HFFc6 (cell line): Measurements from ENCODE around the gene MRPL50. TPM values are rescaled to one million over a fixed set of nuclear protein-coding genes. Genes with fewer than 3 reads are reported as not detected.
A peak's percentile ranks its signal among the peaks of the same experiment; 100 is the strongest.

ENCODE experiments used
- DNase-seq: peaks from one replicate; pipeline ENCODE4 v3.0.0-alpha.2; 2018
- H3K27ac Mint-ChIP-seq: 2 replicates; pipeline ENCODE4 v1.8.0; 2020; ENCODE audit warnings: mild to moderate bottlenecking, mixed read lengths
- H3K27me3 Mint-ChIP-seq: 2 replicates; pipeline ENCODE4 v1.8.0; 2021; ENCODE audit warnings: mild to moderate bottlenecking, moderate library complexity, mixed read lengths; ENCODE audit not compliant: insufficient read depth
- H3K36me3 Mint-ChIP-seq: 2 replicates; pipeline ENCODE4 v1.8.0; 2021; ENCODE audit warnings: low read depth, mixed read lengths
- H3K4me1 Mint-ChIP-seq: 2 replicates; pipeline ENCODE4 v1.8.0; 2020; ENCODE audit warnings: low read depth, mixed read lengths
- H3K4me3 Mint-ChIP-seq: 2 replicates; pipeline ENCODE4 v1.8.0; 2020; ENCODE audit warnings: mild to moderate bottlenecking, moderate library complexity, mixed read lengths
- H3K9me3 Mint-ChIP-seq: 2 replicates; pipeline ENCODE4 v1.8.0; 2020; ENCODE audit warnings: mild to moderate bottlenecking, mixed read lengths
- CTCF ChIP-seq: fragments of 200-600 bp; sonication (generic); IDR thresholded peaks from 2 replicates; pipeline ENCODE4 v1.5.0; 2021; ENCODE audit warnings: antibody characterized with exemption, mild to moderate bottlenecking
- total RNA-seq, 6 experiments: library from RNA; stranded (reverse); fragmentation: NEBNext Ultra II Directional; extraction: Animal tissue kit (Norgen Biotek cat#: 25700); gene quantifications; 2 replicates in 1 of 6; 3 replicates in 5 of 6; pipeline ENCODE4 v1.2.3, GENCODE V29; 2021

MRPL50 gene
- total RNA-seq, 6 experiments from 2014 or later: 9.6 to 11.2 (median 10.4) TPM

- Mint-ChIP-seq H3K4me1 (no peaks in the 10 kb centered on the region), H3K9me3 (peaks cover 93% of the 10 kb centered on the region), H3K27ac (no peak overlapping the region), H3K27me3 (no peaks in the 10 kb centered on the region), H3K4me3 (no peak overlapping the region), H3K36me3 (peaks cover 93% of the 10 kb centered on the region)
- TF ChIP-seq CTCF: no peak
- DNase-seq: no peak
These were observed 10.1 kb upstream of the MRPL50 start for GRCh38 chr9:101408374-101409078.

- no peak overlapping the region for H3K27ac Mint-ChIP-seq
- TF ChIP-seq CTCF: no peak
- peaks cover 24% of the 10 kb centered on the region for H3K4me1 Mint-ChIP-seq
- H3K9me3 Mint-ChIP-seq: peaks cover 47% of the 10 kb centered on the region
- H3K36me3 Mint-ChIP-seq: peaks cover 86% of the 10 kb centered on the region
- no peak overlapping the region for H3K4me3 Mint-ChIP-seq
- H3K27me3 Mint-ChIP-seq: peaks cover 2% of the 10 kb centered on the region
- DNase-seq: no peak
These were observed 5.3 kb upstream of the MRPL50 start for GRCh38 chr9:101403516-101404285.

- peaks cover 70% of the 10 kb centered on the region for H3K36me3 Mint-ChIP-seq
- H3K27ac Mint-ChIP-seq: peak overlapping the region; percentile 60; the same call in 1 of the 2 replicates
These were observed 1.7 kb upstream of the MRPL50 start for GRCh38 chr9:101400120-101400519.

GRCh38 chr9:101399643-101399970 lies 1.2 kb upstream of the MRPL50 start:
- H3K4me3 Mint-ChIP-seq: peak overlapping the region; percentile 98
- no peak for TF ChIP-seq CTCF

More at GRCh38 chr9:101400120-101400519, 1.7 kb upstream of the MRPL50 start:
- Mint-ChIP-seq H3K4me3 (peak overlapping the region; percentile 98), H3K9me3 (peaks cover 12% of the 10 kb centered on the region), H3K4me1 (peaks cover 39% of the 10 kb centered on the region), H3K27me3 (peaks cover 3% of the 10 kb centered on the region)
- TF ChIP-seq CTCF: no peak
- no peak for DNase-seq

GRCh38 chr9:101398930-101399642 lies 668 bp upstream of the MRPL50 start:
- H3K36me3 Mint-ChIP-seq: peaks cover 70% of the 10 kb centered on the region
- DNase-seq: no peak
- H3K27me3 Mint-ChIP-seq: peaks cover 3% of the 10 kb centered on the region
- peak overlapping the region; percentile 98 for H3K4me3 Mint-ChIP-seq
- no peak for TF ChIP-seq CTCF
- H3K9me3 Mint-ChIP-seq: peaks cover 10% of the 10 kb centered on the region
- peak overlapping the region; percentile 98 for H3K27ac Mint-ChIP-seq
- H3K4me1 Mint-ChIP-seq: peaks cover 46% of the 10 kb centered on the region

More at GRCh38 chr9:101399643-101399970, 1.2 kb upstream of the MRPL50 start:
- DNase-seq: no peak
- Mint-ChIP-seq H3K27me3 (peaks cover 3% of the 10 kb centered on the region), H3K4me1 (peaks cover 43% of the 10 kb centered on the region), H3K27ac (peak overlapping the region; percentile 98), H3K9me3 (peaks cover 8% of the 10 kb centered on the region), H3K36me3 (peaks cover 70% of the 10 kb centered on the region)
